ENCODE data around the gene SCART1. TPM values are rescaled to one million over a fixed set of nuclear protein-coding genes. Genes with fewer than 3 reads are reported as not detected.

The SCART1 gene
- total RNA-seq, 1 donor from 2014 or later: 0.45 TPM

- no peak for DNase-seq
Measured at GRCh38 chr10:133451346-133451745, 2.4 kb upstream of the SCART1 start.

GRCh38 chr10:133452453-133452852, 1.3 kb upstream of the SCART1 start:
- DNase-seq (no peak), ATAC-seq (no peak)
- intact Hi-C loops (cut with micrococcal nuclease): no loop called here

More at GRCh38 chr10:133451346-133451745, 2.4 kb upstream of the SCART1 start:
- intact Hi-C loops (cut with micrococcal nuclease): no loop called here
- no peak for ATAC-seq

- ATAC-seq: no peak
- intact Hi-C loops (cut with micrococcal nuclease): no loop called here
- DNase-seq: no peak
Measured at GRCh38 chr10:133454204-133454893, 604 bp downstream of the SCART1 start.

GRCh38 chr10:133455196-133455595, 1.5 kb downstream of the SCART1 start:
- no peak for ATAC-seq
- DNase-seq: no peak
- intact Hi-C loops (cut with micrococcal nuclease): no loop called here

GRCh38 chr10:133455611-133456031, 1.9 kb downstream of the SCART1 start:
- no peak for ATAC-seq
- intact Hi-C loops (cut with micrococcal nuclease): no loop called here

GRCh38 chr10:133456041-133456951, 2.6 kb downstream of the SCART1 start:
- DNase-seq (no peak), ATAC-seq (no peak)
- intact Hi-C loops (cut with micrococcal nuclease): no loop called here

More at GRCh38 chr10:133455611-133456031, 1.9 kb downstream of the SCART1 start:
- DNase-seq: no peak

GRCh38 chr10:133457100-133457841, 3.5 kb downstream of the SCART1 start:
- intact Hi-C loops (cut with micrococcal nuclease): no loop called here
- ATAC-seq: no peak
- DNase-seq: no peak

- DNase-seq (no peak), ATAC-seq (no peak)
- intact Hi-C loops (cut with micrococcal nuclease): no loop called here
Measured at GRCh38 chr10:133458021-133458709, 4.4 kb downstream of the SCART1 start.

- ATAC-seq (no peak), DNase-seq (no peak)
- intact Hi-C loops (cut with micrococcal nuclease): no loop called here
Measured at GRCh38 chr10:133458710-133459453, 5.1 kb downstream of the SCART1 start.

- intact Hi-C loops (cut with micrococcal nuclease): no loop called here
- DNase-seq (no peak), ATAC-seq (no peak)
Measured at GRCh38 chr10:133459454-133460207, 5.9 kb downstream of the SCART1 start.

- ATAC-seq: no peak
- no peak for DNase-seq
- intact Hi-C loops (cut with micrococcal nuclease): no loop called here
Measured at GRCh38 chr10:133460208-133460769, 6.5 kb downstream of the SCART1 start.

- ATAC-seq (no peak), DNase-seq (no peak)
- intact Hi-C loops (cut with micrococcal nuclease): no loop called here
Measured at GRCh38 chr10:133461027-133461426, 7.3 kb downstream of the SCART1 start.

GRCh38 chr10:133461841-133462240, 8.1 kb downstream of the SCART1 start:
- intact Hi-C loops (cut with micrococcal nuclease): no loop called here
- DNase-seq (no peak), ATAC-seq (no peak)

- intact Hi-C loops (cut with micrococcal nuclease): no loop called here
- DNase-seq (no peak), ATAC-seq (no peak)
Measured at GRCh38 chr10:133462512-133463305, 9.0 kb downstream of the SCART1 start.

- DNase-seq (no peak), ATAC-seq (no peak)
- intact Hi-C loops (cut with micrococcal nuclease): no loop called here
Measured at GRCh38 chr10:133464582-133465031, 10.9 kb downstream of the SCART1 start.

- intact Hi-C loops (cut with micrococcal nuclease): no loop called here
- DNase-seq (no peak), ATAC-seq (no peak)
Measured at GRCh38 chr10:133465191-133465949, 11.6 kb downstream of the SCART1 start.

Data from left ventricle myocardium superior (tissue), 1 donor.